HG02885 (cell line): Measurements from ENCODE around the gene AGAP1.
"Not testable (repeated sequence)": the region's sequence is repeated elsewhere in the genome, so short reads cannot be mapped to it uniquely, and the experiment has no call there.

Experiments used
- ATAC-seq: cut with Tn5 transposase; IDR thresholded peaks from one replicate; pipeline ENCODE4 v1.9.1; 2021; ENCODE audit warnings: mild to moderate bottlenecking; ENCODE audit not compliant: unreplicated experiment, poor library complexity

Gene AGAP1

GRCh38 chr2:236051351-236051750 is 557.5 kb downstream of the AGAP1 start:
- no peak for ATAC-seq

- ATAC-seq, result no peak
Observed at GRCh38 chr2:236051806-236052205, 558.0 kb downstream of the AGAP1 start.

- ATAC-seq, result no peak
Observed at GRCh38 chr2:236052206-236052605, 558.4 kb downstream of the AGAP1 start.

- ATAC-seq, result no peak
Observed at GRCh38 chr2:236052926-236053821, 559.3 kb downstream of the AGAP1 start.

- no peak for ATAC-seq
Observed at GRCh38 chr2:236054125-236054524, 560.3 kb downstream of the AGAP1 start.

DNA sequence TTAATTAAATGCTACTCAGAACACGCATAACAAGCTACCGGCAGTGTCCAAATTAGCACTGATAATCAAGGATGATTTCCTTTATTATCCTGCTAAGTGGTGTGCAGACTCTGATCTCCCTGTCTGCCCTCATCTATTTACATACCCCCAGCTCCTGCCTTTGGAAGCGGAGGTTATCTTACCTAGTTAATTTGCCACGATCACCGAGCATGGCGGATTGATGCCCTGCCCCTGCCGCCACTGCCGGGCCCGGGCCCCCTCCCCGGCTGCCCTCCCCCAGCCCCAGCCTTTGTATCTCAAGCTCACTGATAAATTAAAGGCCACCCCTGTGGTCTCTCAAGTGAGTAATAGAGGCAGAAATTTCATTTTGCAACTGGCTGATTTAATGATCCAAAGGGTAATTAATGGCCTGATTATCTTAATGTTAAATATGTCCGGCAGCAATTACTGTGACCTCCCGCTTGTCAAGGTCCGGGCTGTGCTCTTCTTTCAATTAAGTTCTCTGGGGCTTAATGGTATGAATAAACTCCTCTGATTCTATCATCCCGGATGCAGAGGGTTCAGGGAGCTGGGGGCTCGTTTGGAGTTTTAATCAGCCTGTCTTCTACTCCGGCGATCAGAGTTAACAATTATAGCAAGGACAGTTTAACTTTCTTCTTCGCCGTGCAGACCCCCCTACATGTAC is 560.9 kb downstream of the AGAP1 start:
- ATAC-seq, result no peak

GRCh38 chr2:236055471-236055870 is 561.6 kb downstream of the AGAP1 start:
- no peak for ATAC-seq

DNA sequence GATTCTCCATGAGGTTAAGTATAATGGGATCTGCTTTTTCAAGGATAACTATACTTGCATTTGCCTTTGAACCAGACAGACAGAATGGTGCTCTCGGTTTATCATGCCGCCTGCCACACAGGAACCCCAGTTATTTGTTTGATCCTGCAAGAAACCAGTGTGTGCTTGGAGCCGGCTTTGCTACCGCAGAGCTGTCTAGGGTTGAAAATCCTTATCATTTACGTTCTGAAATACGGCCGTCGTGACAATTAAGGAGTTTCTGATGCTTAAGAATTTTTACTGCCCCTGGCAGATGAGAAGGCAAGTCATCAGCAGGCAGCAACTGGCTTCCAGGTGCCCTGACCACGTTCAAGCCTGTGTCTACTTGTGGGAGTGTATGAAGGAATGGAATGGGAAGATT is 562.3 kb downstream of the AGAP1 start:
- no peak for ATAC-seq

GRCh38 chr2:236057375-236057774 is 563.5 kb downstream of the AGAP1 start:
- ATAC-seq, result no peak

DNA sequence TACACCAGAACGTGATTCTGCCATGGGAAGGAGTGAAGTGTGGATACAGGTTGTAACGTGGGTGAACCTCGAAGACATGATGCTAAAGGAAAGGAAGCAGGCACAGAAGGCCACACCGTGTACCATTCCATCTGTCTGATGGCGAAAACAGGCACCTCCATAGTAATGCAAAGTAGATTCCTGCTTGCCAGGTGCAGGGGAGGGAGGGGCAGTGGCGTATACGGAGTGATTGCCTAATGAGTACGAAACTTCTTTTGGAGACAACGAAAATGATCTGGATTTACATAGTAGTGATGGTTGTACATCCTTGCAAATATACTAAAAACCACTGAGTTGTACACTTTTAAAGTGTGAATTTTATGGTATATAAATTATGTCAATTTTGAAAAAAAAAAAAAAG is 567.7 kb downstream of the AGAP1 start:
- no peak for ATAC-seq

- ATAC-seq, result no peak
Observed at GRCh38 chr2:236061899-236062298, 568.1 kb downstream of the AGAP1 start.

DNA sequence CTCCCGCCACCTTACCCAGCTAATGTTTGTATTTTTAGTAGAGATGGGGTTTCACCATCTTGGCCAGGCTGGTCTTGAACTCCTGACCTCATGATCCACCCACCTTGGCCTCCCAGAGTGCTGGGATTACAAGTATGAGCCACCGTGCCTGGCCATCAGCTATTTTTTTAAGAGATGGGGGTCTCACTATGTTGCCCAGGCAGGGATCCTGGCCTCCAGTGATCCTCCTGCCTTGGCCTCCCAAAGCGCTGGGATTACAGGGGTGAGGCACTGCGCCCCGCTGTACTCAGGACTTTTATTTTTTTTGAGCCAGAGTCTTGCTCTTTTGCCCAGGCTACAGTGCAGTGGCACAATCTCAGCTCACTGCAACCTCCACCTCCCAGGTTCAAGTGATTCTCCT is 569.0 kb downstream of the AGAP1 start:
- ATAC-seq, result not testable (repeated sequence)

DNA sequence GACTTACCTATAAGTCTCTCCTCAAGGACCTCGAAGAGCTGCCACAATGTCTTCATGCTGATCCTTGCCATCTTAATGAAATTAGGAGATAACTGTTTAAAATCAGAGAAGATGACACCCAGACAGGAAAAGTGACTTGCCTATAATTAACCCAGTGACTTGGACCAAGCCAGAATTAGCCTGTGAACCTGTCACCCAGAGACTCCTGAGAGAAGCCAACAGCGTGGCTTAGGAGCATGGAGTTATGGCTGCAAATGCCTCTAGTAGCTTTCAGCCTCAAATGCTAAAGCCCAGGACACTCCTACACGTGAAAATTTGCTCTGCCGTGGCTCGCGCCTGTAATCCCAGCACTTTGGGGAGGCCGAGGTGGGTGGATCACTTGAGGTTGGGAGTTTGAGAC is 570.2 kb downstream of the AGAP1 start:
- ATAC-seq, result no peak

GRCh38 chr2:236065314-236066160 is 571.7 kb downstream of the AGAP1 start:
- ATAC-seq, result no peak

- no peak for ATAC-seq
Observed at GRCh38 chr2:236070236-236070635, 576.4 kb downstream of the AGAP1 start.

- no peak for ATAC-seq
Observed at GRCh38 chr2:236073246-236073645, 579.4 kb downstream of the AGAP1 start.

- ATAC-seq, result no peak
Observed at GRCh38 chr2:236073867-236074655, 580.2 kb downstream of the AGAP1 start.

GRCh38 chr2:236075802-236076201 is 582.0 kb downstream of the AGAP1 start:
- no peak for ATAC-seq

DNA sequence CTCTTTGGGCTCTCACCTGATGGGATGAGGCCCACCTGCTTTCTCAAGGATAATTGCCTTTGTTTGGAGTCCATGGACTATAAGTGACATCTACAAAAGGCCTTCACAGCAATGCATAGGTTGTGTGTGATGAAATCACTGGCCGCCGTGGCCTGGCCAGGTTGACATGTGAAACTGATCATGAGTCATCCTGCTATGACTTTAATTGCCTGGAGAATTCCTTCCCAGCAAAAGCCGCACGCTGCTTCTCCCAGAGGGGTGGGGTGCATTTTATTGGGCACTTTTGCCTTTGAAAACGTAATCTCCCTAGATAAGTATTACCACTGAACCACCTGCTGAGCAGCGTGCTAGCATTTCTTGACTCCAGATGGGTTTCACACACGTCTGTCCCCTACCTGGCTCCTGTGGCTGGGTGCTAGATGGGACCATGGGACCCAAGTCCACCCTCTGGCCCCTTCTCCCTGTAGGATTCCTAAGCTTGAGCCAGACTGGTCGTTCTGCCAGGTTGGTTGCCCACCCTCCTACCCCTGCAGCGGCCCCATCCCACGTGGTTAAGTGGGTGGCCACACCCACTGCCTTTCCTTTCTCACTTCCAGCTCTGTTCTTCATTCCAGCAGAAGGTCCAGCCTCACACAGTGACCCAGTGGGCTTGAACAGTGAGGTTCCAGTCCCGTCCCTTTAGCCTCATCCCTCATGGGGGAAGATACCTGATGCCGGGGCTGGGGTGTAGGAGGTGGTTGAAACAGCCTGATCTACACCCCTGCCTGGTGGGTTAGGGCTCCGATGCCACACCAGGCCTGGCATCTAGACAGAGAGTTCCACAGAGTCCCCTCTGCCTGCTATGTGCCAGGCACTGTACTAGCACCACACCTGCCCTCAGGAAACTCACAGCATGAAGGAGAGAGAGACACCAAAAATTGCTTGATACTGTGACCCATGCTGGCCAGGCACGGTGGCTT is 584.7 kb downstream of the AGAP1 start:
- no peak for ATAC-seq
